Liver (tissue), 9 donors: ENCODE measurements around the gene KCNMB2. TPM values are rescaled to one million over a fixed set of nuclear protein-coding genes. Genes with fewer than 3 reads are reported as not detected.

Source experiments
- DNase-seq: peaks from one replicate; pipeline ENCODE4 v3.0.0-alpha.2; 2017; ENCODE audit warnings: low spot score
- H3K27ac ChIP-seq, 2 donors: one replicate each; pipeline ENCODE4 v1.7.0; 2013; ENCODE audit warnings: inconsistent platforms in 2 of 2, low read length in 2 of 2, control low read depth in 1 of 2, low read depth in 1 of 2, mild to moderate bottlenecking in 1 of 2
- H3K27me3 ChIP-seq, 4 donors: one replicate each; pipeline versions ENCODE4 v1.6.1 to v1.7.0; 2013; ENCODE audit warnings: low read length in 3 of 4, inconsistent platforms in 1 of 4, mild to moderate bottlenecking in 1 of 4, moderate library complexity in 1 of 4; ENCODE audit not compliant: control insufficient read depth in 4 of 4, insufficient read depth in 4 of 4
- H3K36me3 ChIP-seq, 4 donors: one replicate each; pipeline versions ENCODE4 v1.6.1 to v1.7.0; 2013; ENCODE audit warnings: low read length in 3 of 4, mild to moderate bottlenecking in 3 of 4, low read depth in 1 of 4, moderate library complexity in 1 of 4; ENCODE audit not compliant: control insufficient read depth in 4 of 4, insufficient read depth in 3 of 4
- H3K4me1 ChIP-seq, 4 donors: one replicate each; pipeline versions ENCODE4 v1.6.1 to v1.7.0; 2013; ENCODE audit warnings: low read length in 3 of 4, mild to moderate bottlenecking in 3 of 4, moderate library complexity in 1 of 4; ENCODE audit not compliant: control insufficient read depth in 4 of 4, insufficient read depth in 4 of 4
- H3K4me3 ChIP-seq, 3 donors: one replicate each; pipeline versions ENCODE4 v1.6.1 to v1.7.0; 2013; ENCODE audit warnings: low read length in 3 of 3, control low read depth in 1 of 3, low read depth in 1 of 3, mild to moderate bottlenecking in 1 of 3
- H3K9ac ChIP-seq, 2 donors: one replicate each; pipeline ENCODE4 v1.7.0; 2013; ENCODE audit warnings: low read length in 2 of 2, mild to moderate bottlenecking in 2 of 2, moderate library complexity in 2 of 2, control low read depth in 1 of 2, low read depth in 1 of 2
- H3K9me3 ChIP-seq, 4 donors: one replicate each; pipeline versions ENCODE4 v1.6.1 to v1.7.0; 2013; ENCODE audit warnings: low read length in 3 of 4; ENCODE audit not compliant: control insufficient read depth in 4 of 4
- ATF3 ChIP-seq: IDR thresholded peaks from 2 replicates; pipeline ENCODE4 v1.6.1; 2016; ENCODE audit warnings: antibody characterized with exemption
- CTCF ChIP-seq: fragments of 150-350 bp; IDR thresholded peaks from 2 replicates; pipeline ENCODE4 v1.5.1; 2017; ENCODE audit warnings: improper control_type of control experiment, low read depth, low read length; ENCODE audit not compliant: missing input control
- EGR1 ChIP-seq, 2 donors: IDR thresholded peaks; 2 replicates each; pipeline ENCODE4 v1.6.1; 2016 to 2018; ENCODE audit warnings: antibody characterized with exemption in 2 of 2, low read depth in 2 of 2
- FOXA1 ChIP-seq: IDR thresholded peaks from 2 replicates; pipeline ENCODE4 v1.6.1; 2016; ENCODE audit warnings: antibody characterized with exemption
- FOXA2 ChIP-seq: IDR thresholded peaks from 2 replicates; pipeline ENCODE4 v1.6.1; 2016; ENCODE audit warnings: antibody characterized with exemption
- GABPA ChIP-seq, 2 donors: IDR thresholded peaks in 1 of 2; conservative IDR thresholded peaks in 1 of 2; 2 replicates each; pipeline ENCODE4 v1.6.1; 2016; ENCODE audit warnings: antibody characterized with exemption in 2 of 2, mild to moderate bottlenecking in 1 of 2, moderate library complexity in 1 of 2
- HNF4A ChIP-seq, 2 donors: conservative IDR thresholded peaks; 2 replicates each; pipeline ENCODE4 v1.6.1; 2016; ENCODE audit warnings: antibody characterized with exemption in 2 of 2, mild to moderate bottlenecking in 2 of 2
- HNF4G ChIP-seq: IDR thresholded peaks from 2 replicates; pipeline ENCODE4 v1.6.1; 2016; ENCODE audit warnings: antibody characterized with exemption
- JUND ChIP-seq, 2 donors: IDR thresholded peaks; 2 replicates each; pipeline ENCODE4 v1.6.1; 2016; ENCODE audit warnings: antibody characterized with exemption in 2 of 2
- NR2F2 ChIP-seq: IDR thresholded peaks from 2 replicates; pipeline ENCODE4 v1.6.1; 2016; ENCODE audit warnings: antibody characterized with exemption
- RXRA ChIP-seq, 2 donors: IDR thresholded peaks; 2 replicates each; pipeline ENCODE4 v1.6.1; 2017 to 2018; ENCODE audit warnings: antibody characterized with exemption in 2 of 2, mild to moderate bottlenecking in 1 of 2
- SP1 ChIP-seq: IDR thresholded peaks from 2 replicates; pipeline ENCODE4 v1.6.1; 2018; ENCODE audit warnings: antibody characterized with exemption, mild to moderate bottlenecking
- TAF1 ChIP-seq: conservative IDR thresholded peaks from 2 replicates; pipeline ENCODE4 v1.6.1; 2016; ENCODE audit warnings: antibody characterized with exemption, mild to moderate bottlenecking
- YY1 ChIP-seq: IDR thresholded peaks from 2 replicates; pipeline ENCODE4 v1.6.1; 2016; ENCODE audit warnings: antibody characterized with exemption, mild to moderate bottlenecking
- WGBS: extraction: QIAGEN DNeasy Blood & Tissue Kit; methylation state at CpG from one replicate; pipeline ENCODE4 v1.1.7; 2013; 5-methylcytosine and 5-hydroxymethylcytosine counted together
- polyA plus RNA-seq, 2 donors: library from polyadenylated mRNA; stranded (reverse) in 1 of 2; unstranded in 1 of 2; fragments of 200-250 nt in 1 of 2; fragments of >200 nt in 1 of 2; fragmentation: Nextera tagmentation in 1 of 2; extraction: Ambion mirVana in 1 of 2; gene quantifications; one replicate each; pipeline versions ENCODE4 v1.2.1 to v1.2.3, GENCODE V29; 2013 to 2015
- total RNA-seq, 2 donors: library from RNA; depleted of rRNA; stranded (reverse); fragments of >200 nt; gene quantifications; one replicate each; pipeline ENCODE4 v1.2.3, GENCODE V29; 2014
- TF ChIP-seq, protein P1 (sequence below): IDR thresholded peaks from 2 replicates; pipeline ENCODE4 v1.6.1; 2016; ENCODE audit warnings: antibody characterized with exemption, mild to moderate bottlenecking
- TF ChIP-seq, protein P2 (sequence below): IDR thresholded peaks from 2 replicates; pipeline ENCODE4 v1.6.1; 2016; ENCODE audit warnings: antibody characterized with exemption
- donor health status: healthy.
- donor health status: healthy.
- donor health status: healthy.
- donor health status: healthy.
- donor health status: healthy.

Gene KCNMB2
- total and polyA plus RNA-seq, 4 donors: 0.08 to 0.33 (median 0.16) TPM; not detected in 1

DNA sequence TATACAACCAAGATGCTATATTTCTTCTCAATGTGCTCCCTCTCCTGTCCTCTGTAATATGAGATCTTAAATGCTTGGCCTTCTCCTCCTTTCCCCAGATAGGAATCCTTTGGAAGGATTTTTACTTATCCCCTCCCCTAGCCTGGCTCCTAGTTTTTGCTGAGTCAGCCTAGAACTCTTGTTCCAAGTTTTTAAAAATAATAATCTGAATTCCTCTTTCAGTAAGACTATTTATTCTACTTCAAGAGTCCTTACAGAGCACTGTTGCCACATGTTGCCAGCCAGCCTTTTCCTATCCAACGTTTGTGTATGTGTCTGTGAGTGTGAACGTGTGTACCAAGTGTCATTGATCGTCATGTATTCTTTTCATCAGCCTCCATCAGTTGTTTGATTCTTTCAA is 11.0 kb upstream of the KCNMB2 start:
- Histone ChIP-seq H3K36me3 (no peaks in the 10 kb centered on the region), H3K4me3 (no peak overlapping the region), H3K9me3 (no peaks in the 10 kb centered on the region), H3K27me3 (peaks cover 0 to 3% (median 0%) of the 10 kb centered on the region in 4 donors), H3K9ac (no peak overlapping the region), H3K4me1 (no peaks in the 10 kb centered on the region), H3K27ac (no peak overlapping the region)
- 36% methylated on average over 3 of the region's 3 CpGs for WGBS
- no peak for DNase-seq
- TF ChIP-seq YY1 (no peak), GABPA (IDR thresholded peaks at IDR 0.05 in 1 of 2, conservative IDR thresholded peaks at IDR 0.05 in 1 of 2) (no peak), NR2F2 (no peak), RXRA (IDR thresholded peaks at IDR 0.05) (no peak), HNF4A (conservative IDR thresholded peaks at IDR 0.05) (no peak), CTCF (no peak), EGR1 (IDR thresholded peaks at IDR 0.05; ENCODE audit: low read depth in 2 of 2) (no peak), HNF4G (no peak), TAF1 (no peak), JUND (IDR thresholded peaks at IDR 0.05) (no peak)
- TF ChIP-seq, protein P1, sequence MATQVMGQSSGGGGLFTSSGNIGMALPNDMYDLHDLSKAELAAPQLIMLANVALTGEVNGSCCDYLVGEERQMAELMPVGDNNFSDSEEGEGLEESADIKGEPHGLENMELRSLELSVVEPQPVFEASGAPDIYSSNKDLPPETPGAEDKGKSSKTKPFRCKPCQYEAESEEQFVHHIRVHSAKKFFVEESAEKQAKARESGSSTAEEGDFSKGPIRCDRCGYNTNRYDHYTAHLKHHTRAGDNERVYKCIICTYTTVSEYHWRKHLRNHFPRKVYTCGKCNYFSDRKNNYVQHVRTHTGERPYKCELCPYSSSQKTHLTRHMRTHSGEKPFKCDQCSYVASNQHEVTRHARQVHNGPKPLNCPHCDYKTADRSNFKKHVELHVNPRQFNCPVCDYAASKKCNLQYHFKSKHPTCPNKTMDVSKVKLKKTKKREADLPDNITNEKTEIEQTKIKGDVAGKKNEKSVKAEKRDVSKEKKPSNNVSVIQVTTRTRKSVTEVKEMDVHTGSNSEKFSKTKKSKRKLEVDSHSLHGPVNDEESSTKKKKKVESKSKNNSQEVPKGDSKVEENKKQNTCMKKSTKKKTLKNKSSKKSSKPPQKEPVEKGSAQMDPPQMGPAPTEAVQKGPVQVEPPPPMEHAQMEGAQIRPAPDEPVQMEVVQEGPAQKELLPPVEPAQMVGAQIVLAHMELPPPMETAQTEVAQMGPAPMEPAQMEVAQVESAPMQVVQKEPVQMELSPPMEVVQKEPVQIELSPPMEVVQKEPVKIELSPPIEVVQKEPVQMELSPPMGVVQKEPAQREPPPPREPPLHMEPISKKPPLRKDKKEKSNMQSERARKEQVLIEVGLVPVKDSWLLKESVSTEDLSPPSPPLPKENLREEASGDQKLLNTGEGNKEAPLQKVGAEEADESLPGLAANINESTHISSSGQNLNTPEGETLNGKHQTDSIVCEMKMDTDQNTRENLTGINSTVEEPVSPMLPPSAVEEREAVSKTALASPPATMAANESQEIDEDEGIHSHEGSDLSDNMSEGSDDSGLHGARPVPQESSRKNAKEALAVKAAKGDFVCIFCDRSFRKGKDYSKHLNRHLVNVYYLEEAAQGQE: no peak
- TF ChIP-seq, protein P2, sequence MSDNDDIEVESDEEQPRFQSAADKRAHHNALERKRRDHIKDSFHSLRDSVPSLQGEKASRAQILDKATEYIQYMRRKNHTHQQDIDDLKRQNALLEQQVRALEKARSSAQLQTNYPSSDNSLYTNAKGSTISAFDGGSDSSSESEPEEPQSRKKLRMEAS: no peak

- no peaks in the 10 kb centered on the region for H3K4me1 ChIP-seq
- H3K4me3 ChIP-seq: no peak overlapping the region
- H3K9ac ChIP-seq: no peak overlapping the region
- TF ChIP-seq HNF4G: no peak
- TF ChIP-seq FOXA1: no peak
- TF ChIP-seq TAF1: no peak
- TF ChIP-seq FOXA2: no peak
- no peak for TF ChIP-seq ATF3
- TF ChIP-seq SP1: no peak
- TF ChIP-seq GABPA (IDR thresholded peaks at IDR 0.05 in 1 of 2, conservative IDR thresholded peaks at IDR 0.05 in 1 of 2): no peak
- TF ChIP-seq, protein P1: no peak
- no peak for TF ChIP-seq NR2F2
- H3K27ac ChIP-seq: no peak overlapping the region
- 71% methylated on average over 3 of the region's 3 CpGs for WGBS
- no peaks in the 10 kb centered on the region for H3K9me3 ChIP-seq
- H3K36me3 ChIP-seq: no peaks in the 10 kb centered on the region
- DNase-seq: no peak
- peaks cover 0 to 3% (median 0%) of the 10 kb centered on the region in 4 donors for H3K27me3 ChIP-seq
Observed at GRCh38 chr3:178526291-178526690, 9.9 kb upstream of the KCNMB2 start.
